ENCODE results near the gene UBQLN4. TPM values are rescaled to one million over a fixed set of nuclear protein-coding genes. Genes with fewer than 3 reads are reported as not detected.

The UBQLN4 gene
- total and polyA plus RNA-seq, 2 of the 4 experiments (the other 2 are of a cell fraction), result 8.8 to 21.6 TPM

- Histone ChIP-seq H3K27ac (ENCODE audit: insufficient read depth, low read length) (no peak overlapping the region), H3K36me3 (ENCODE audit: control insufficient read depth, insufficient read depth, low read length) (no peaks in the 10 kb centered on the region), H3K79me1 (ENCODE audit: low read depth in 1 of 2, low read length in 2 of 2) (peaks cover 9 to 69% of the 10 kb centered on the region in 2 experiments), H4K20me1 (ENCODE audit: insufficient read depth, low read length) (peaks cover 13% of the 10 kb centered on the region), H3K4me2 (ENCODE audit: low read depth, low read length) (no peak overlapping the region), H2BK5ac (ENCODE audit: low read depth, low read length, poor library complexity, severe bottlenecking) (no peak overlapping the region), H4K5ac (ENCODE audit: low read depth, low read length) (no peak overlapping the region), H3K4ac (ENCODE audit: low read depth, low read length) (0 out of 2 replicates have a peak overlapping the region, but pooled peaks have one; percentile 1), H2BK20ac (ENCODE audit: low read depth, low read length) (no peak overlapping the region), H4K91ac (ENCODE audit: insufficient read depth, low read depth, low read length) (no peak overlapping the region), H3K23ac (ENCODE audit: low read depth, low read length) (no peak overlapping the region), H2BK15ac (ENCODE audit: low read depth, low read length) (no peak overlapping the region), H3K4me3 (ENCODE audit: insufficient read depth, low read depth, low read length) (no peak overlapping the region), H4K8ac (ENCODE audit: low read depth in 2 of 2, low read length in 2 of 2) (no peak overlapping the region), H3K56ac (ENCODE audit: extremely low read depth, insufficient read depth, low read length) (no peak overlapping the region), H3K9me1 (ENCODE audit: insufficient read depth, low read length) (no peaks in the 10 kb centered on the region), H3K9ac (ENCODE audit: low read depth, low read length) (no peak overlapping the region), H3K27me3 (ENCODE audit: control insufficient read depth, insufficient read depth, low read length) (no peaks in the 10 kb centered on the region), H3K18ac (ENCODE audit: low read depth, low read length) (no peak overlapping the region), H3K9me3 (ENCODE audit: control insufficient read depth, insufficient read depth, low read length) (no peaks in the 10 kb centered on the region), H2AFZ (replicated peaks; ENCODE audit: low read length, poor library complexity) (no peak overlapping the region), H2BK120ac (ENCODE audit: low read depth, low read length) (no peak overlapping the region), H3K14ac (replicated peaks; ENCODE audit: low read depth, low read length) (no peak overlapping the region), H2AK9ac (replicated peaks; ENCODE audit: low read depth, low read length, poor library complexity) (no peak overlapping the region), H3K4me1 (ENCODE audit: control insufficient read depth, insufficient read depth, low read length) (peaks cover 11% of the 10 kb centered on the region), H2AK5ac (ENCODE audit: low read depth, low read length) (no peak overlapping the region)
- BruUV-seq (replicated peaks), result no TSS peak
- TF ChIP-seq RCOR1 (IDR thresholded peaks at IDR 0.05; ENCODE audit: insufficient replicate concordance, low read length) (no peak), CTCF (conservative IDR thresholded peaks at IDR 0.05; ENCODE audit: low read depth, low read length) (no peak), POLR2A (IDR thresholded peaks at IDR 0.05; ENCODE audit: low read depth, low read length) (no peak), MAZ (IDR thresholded peaks at IDR 0.05; ENCODE audit: borderline replicate concordance, low read depth, low read length) (no peak), FOS (IDR thresholded peaks at IDR 0.05; ENCODE audit: low read depth, low read length) (no peak), ELK1 (IDR thresholded peaks at IDR 0.05; ENCODE audit: borderline replicate concordance, low read depth, low read length) (no peak), MAFK (IDR thresholded peaks at IDR 0.05; ENCODE audit: low read depth, low read length) (no peak), SMC3 (IDR thresholded peaks at IDR 0.05; ENCODE audit: low read depth, low read length) (no peak), NFE2L2 (IDR thresholded peaks at IDR 0.05; ENCODE audit: low read depth, low read length) (no peak), RFX5 (IDR thresholded peaks at IDR 0.05; ENCODE audit: low read depth, low read length) (no peak), MXI1 (IDR thresholded peaks at IDR 0.05; ENCODE audit: borderline replicate concordance, low read depth, low read length) (no peak), CEBPB (IDR thresholded peaks at IDR 0.05; ENCODE audit: low read depth, low read length) (no peak), BHLHE40 (IDR thresholded peaks at IDR 0.05; ENCODE audit: low read depth, low read length) (no peak), USF2 (IDR thresholded peaks at IDR 0.05; ENCODE audit: low read depth, low read length) (no peak), CHD1 (IDR thresholded peaks at IDR 0.05; ENCODE audit: low read depth, low read length) (no peak), RAD21 (IDR thresholded peaks at IDR 0.05; ENCODE audit: low read length) (no peak)
- intact Hi-C loops (cut with micrococcal nuclease) (no loop called here), in situ Hi-C loops (cut with MboI; ENCODE audit: low sequenced_read_pairs) (no loop called here), dilution Hi-C loops (cut with HindIII; ENCODE audit: low sequenced_read_pairs, unreplicated experiment) (no loop called here)
- ATAC-seq (ENCODE audit: low read depth) (no peak), DNase-seq (peak; percentile 50)
- ChIA-PET CTCF (no interaction called here), POLR2A (ENCODE audit: unreplicated experiment) (no interaction called here)
- WGBS, 2 experiments (ENCODE audit: extremely low coverage in 2 of 2, insufficient read length in 1 of 2), result no CpG with 5 or more reads among the region's 1 CpG
Measured at GRCh38 chr1:156086256-156086662, 32.7 kb upstream of the UBQLN4 start.
